ENCODE results near the gene TACC3.
A peak's percentile ranks its signal among the peaks of the same experiment; 100 is the strongest.

TACC3 gene

DNA sequence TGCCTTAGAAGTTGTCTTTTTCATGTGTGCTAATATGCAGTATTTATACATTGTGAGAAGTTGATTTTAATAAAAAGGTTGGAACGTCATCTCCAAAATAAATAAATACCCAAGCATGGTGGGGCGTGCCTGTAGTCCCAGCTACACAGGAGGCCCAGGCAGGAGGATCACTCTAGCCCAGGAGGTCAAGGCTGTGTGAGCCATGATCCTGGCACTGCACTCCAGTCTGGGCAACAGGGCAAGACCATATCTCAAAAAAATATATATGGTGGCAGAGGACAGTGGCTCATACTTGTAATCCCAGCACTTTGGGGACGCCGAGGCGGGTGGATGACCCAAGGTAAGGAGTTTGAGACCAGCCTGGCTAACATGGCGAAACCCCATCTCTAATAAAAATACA is 15.6 kb upstream of the TACC3 start:
- DNase-seq = no peak

- no peak for DNase-seq
Observed at GRCh38 chr4:1706358-1706757, 15.0 kb upstream of the TACC3 start.

DNA sequence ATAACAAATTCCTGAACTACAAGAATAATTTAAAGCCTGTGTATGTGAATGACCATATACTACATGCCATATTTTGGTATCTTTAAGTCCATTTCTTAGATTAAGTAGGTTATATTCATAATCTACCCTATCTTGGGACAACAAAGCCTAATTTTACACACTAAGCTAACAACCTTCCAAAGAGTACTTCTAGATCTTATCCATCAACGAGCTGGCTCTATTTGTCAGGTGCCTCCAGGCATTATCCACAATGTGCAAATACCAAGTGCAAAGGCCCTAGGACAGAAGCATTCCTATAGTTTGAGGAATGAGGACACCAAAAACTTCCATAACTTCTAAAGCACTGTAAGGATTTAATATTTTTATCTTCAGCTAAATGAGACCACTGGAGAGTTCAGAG is 12.7 kb upstream of the TACC3 start:
- no peak for DNase-seq

- DNase-seq = no peak
Observed at GRCh38 chr4:1711055-1711570, 10.2 kb upstream of the TACC3 start.

DNA sequence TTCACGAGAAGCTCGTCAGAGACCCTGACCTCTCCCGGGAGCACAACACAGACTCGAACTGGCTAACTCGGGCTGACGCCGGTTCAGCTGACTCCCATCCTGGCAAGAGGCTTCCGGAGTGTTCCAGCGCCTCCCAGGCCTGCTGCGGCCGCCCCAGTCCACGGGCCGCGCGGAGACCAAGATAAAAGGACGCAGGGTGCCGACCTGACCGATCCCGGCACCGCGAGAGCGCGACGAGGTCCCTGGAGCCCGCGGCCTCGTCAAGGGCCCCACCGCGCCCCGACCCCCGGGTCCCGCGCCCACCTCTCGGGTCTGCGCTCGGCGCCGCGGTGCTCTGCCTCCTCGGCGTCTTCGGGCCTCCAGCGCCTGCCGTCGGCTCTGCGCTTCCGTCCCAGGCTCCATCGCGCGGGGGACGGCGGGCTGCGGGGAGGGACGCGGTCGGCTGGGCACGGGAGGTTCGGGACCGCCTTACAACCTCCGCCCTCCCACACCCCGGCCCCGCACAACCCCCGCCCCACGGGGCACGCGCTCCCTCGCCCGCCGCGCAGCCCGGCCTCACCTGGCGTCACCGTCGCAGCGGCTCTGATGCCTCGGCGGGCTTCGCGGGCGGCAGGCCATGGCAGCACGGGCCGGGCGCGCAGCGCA is 9.6 kb upstream of the TACC3 start:
- DNase-seq = peak in 1 of 4 experiments; percentile 63

DNA sequence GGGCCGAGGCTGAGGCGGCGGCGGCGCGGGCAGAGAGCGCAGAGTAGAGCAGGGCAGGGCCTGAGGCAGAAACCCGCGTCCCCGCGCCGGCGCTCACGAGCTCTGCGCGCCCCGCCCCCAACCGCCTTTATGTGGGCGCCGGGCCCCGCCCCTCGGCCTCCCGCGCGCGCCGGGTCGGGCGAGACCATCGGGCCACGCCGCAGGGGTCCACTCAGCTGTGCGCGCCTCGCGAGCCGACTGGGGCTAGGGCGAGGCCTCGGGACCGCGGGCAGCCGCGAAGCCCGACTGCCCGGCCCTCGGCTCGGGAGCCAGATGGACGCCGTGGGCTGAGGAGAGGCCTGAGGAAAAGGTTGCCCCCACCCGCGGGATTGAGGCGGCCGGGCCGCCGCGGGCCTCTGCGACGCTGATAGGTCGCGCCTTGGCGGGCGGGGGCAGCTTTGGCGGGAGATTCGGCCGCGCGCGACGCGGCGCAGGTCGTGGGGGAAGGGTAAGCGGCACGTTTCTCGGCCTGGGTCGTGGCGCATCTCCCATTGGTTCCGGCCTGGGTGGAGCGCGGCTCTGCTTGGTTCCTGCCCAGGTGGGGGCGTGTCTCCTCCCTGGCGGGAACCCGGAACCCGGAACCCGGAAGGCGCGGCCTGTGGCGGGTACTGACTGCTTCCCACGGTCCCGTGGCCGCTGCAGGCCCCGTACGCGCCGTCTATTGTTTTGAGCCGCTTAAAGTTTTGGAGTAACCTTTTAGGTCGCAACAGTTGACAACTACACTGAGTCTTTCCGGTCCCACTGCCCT is 8.9 kb upstream of the TACC3 start, which contains the start of gene SLBP:
Gene SLBP, minus strand, starts transcription at position 104 of the 787 bp plus-strand sequence. CDS start 131 bp downstream, outside the sequence.
- peak; percentile 96 to 99 (median 96) for DNase-seq

GRCh38 chr4:1713003-1713851 is 8.1 kb upstream of the TACC3 start:
- no peak for DNase-seq

GRCh38 chr4:1714303-1715001 is 6.9 kb upstream of the TACC3 start:
- DNase-seq = no peak

GRCh38 chr4:1715002-1715758 is 6.1 kb upstream of the TACC3 start:
- no peak for DNase-seq

- no peak for DNase-seq
Observed at GRCh38 chr4:1716065-1716945, 5.0 kb upstream of the TACC3 start.

- no peak for DNase-seq
Observed at GRCh38 chr4:1717129-1718094, 3.9 kb upstream of the TACC3 start.

GRCh38 chr4:1718095-1718850 is 3.0 kb upstream of the TACC3 start:
- DNase-seq = no peak

DNA sequence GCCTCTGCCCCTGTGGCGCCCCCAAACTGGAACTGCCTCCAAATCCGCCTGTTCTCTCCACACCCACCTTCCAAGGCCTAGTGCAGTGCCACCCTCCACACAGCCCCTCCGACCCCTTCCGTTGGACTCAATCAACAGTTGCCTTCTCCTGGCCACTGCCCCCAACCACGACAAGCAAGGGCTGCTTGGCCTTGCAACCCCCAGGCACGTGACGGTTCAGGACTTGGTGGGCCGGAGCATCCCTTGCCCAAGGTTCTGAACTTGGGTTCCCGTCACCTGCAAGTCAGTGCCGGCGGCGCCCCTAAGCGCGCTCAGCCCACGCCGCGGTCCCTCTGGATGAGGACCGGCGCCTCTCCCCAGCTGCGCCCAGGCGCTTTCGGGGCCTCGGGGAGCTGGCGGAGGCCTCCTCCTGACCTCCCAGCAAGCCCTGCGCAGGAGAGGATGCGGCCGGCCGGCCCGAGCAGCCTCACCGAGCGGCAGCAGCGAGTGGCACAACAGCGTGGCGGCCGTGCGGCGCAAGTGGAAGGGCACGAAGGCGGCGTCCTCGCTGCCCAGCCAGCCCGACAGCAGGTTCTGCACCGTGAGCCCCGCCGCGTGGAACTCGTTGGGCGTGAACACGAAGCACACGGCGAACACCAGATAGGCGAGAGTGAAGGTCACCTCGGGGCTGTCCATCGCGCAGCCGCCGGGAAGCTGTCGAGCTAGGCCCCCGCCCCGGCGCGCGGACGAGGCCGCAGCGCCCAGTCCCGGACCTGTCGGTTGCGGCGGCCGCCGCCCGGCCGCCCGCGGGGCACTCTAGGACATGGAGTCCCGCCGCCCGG is 948 bp upstream of the TACC3 start:
- DNase-seq = peak in 1 of 4 experiments; percentile 33

- DNase-seq = no peak
Observed at GRCh38 chr4:1721666-1722550, 587 bp downstream of the TACC3 start.

- DNase-seq = peak in 1 of 4 experiments; percentile 39
Observed at GRCh38 chr4:1722551-1723118, 1.3 kb downstream of the TACC3 start.

DNA sequence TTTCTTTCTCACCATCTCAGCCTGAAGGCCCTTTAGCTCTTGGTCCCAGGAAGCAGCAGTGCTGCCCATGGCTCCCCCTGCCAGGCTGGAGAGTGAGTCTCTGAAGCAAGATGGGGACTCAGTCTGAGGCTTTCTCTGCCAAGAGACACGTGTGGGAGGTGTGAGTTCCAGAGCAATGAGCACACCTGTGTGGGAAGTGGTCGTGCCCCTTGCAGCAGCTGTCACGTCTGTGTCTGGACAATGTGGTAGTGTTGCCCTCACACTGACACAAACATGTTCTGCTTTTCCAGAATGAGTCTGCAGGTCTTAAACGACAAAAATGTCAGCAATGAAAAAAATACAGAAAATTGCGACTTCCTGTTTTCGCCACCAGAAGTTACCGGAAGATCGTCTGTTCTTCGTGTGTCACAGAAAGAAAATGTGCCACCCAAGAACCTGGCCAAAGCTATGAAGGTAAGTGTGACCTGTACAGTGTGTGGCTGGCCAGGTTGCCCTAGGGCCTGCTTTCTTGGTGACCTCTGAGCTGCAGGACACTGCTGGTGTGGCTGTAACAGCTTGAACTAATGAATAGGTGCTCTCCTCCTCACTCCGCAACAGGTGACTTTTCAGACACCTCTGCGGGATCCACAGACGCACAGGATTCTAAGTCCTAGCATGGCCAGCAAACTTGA is 1.9 kb downstream of the TACC3 start:
- peak in 1 of 4 experiments; percentile 39 for DNase-seq
